GDM1 (cell line): ENCODE measurements around the gene APOC4.
"Not testable (repeated sequence)": the region's sequence is repeated elsewhere in the genome, so short reads cannot be mapped to it uniquely, and the experiment has no call there.

Source experiments
- DNase-seq: peaks from one replicate; lab custom pipeline; 2025; lab: John Stamatoyannopoulos, UW

APOC4 gene

DNA sequence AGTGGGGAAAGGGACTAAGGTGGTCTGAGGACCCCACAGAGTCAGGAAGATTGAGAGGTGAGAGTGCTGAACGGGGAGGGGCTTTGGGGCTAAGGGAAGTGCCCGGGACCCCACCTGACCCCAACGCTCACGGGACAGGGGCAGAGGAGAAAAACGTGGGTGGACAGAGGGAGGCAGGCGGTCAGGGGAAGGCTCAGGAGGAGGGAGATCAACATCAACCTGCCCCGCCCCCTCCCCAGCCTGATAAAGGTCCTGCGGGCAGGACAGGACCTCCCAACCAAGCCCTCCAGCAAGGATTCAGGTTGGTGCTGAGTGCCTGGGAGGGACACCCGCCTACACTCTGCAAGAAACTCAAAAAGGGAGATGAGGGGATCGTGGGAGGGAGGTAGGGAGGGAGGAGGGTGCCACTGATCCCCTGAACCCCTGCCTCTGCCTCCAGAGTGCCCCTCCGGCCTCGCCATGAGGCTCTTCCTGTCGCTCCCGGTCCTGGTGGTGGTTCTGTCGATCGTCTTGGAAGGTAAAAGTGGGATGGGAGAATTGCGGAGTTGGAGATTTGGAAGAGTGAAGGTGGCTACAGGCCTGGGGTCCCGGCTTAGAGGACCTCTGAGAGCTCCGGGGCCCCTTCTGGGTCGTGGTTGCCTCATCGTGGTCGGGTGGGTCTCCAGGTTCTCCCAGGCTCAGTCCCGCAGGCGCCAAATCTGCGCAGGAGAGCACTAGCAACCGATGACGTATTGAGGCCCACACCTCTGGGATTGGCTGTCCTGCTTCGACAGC, 27.4 kb upstream of the APOC4 start, which contains the start of gene APOC1:
APOC1 (plus strand) TSS at position 176 of the 774 bp plus-strand sequence; CDS start at position 460, 284 bp downstream.
- DNase-seq = peak; percentile 70

GRCh38 chr19:44924243-44924725, 17.8 kb upstream of the APOC4 start:
- no peak for DNase-seq

DNA sequence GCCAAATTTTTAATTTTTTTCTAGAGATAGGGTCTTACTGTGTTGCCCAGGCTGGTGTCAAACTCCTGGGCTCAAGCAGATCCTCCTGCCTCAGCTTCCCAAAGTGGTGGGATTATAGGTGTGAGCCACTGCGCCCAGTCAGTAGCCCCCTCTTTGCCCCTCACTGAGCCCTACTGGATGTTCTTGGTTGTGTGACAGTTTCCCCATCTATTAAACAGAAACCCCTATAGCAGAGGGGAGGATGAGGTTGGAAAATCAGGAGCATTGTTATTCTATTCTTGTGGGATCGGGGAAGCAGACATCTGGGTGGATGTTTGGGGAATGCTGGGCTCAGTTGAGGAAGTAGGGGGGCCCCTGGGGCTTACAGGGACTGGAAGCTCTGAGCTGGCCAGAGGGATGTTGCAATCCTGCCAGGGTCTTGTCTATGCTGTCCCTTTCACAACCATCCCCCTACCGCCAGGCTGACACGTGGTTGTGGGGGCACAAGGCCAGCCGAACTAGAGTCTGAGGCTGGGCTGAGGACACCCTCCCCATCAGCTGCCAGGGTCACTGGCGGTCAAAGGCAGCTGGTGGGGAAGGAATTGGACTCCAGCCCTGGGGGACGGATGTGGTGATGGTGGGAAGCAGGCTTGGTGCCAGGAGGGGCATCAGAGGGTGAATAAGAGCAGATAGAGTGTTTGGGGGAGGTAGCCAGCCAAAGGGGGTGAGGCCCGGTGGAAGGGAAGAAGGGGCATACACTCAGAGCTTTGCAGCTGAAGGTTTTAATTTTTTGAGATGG, 16.7 kb upstream of the APOC4 start:
- no peak for DNase-seq

DNA sequence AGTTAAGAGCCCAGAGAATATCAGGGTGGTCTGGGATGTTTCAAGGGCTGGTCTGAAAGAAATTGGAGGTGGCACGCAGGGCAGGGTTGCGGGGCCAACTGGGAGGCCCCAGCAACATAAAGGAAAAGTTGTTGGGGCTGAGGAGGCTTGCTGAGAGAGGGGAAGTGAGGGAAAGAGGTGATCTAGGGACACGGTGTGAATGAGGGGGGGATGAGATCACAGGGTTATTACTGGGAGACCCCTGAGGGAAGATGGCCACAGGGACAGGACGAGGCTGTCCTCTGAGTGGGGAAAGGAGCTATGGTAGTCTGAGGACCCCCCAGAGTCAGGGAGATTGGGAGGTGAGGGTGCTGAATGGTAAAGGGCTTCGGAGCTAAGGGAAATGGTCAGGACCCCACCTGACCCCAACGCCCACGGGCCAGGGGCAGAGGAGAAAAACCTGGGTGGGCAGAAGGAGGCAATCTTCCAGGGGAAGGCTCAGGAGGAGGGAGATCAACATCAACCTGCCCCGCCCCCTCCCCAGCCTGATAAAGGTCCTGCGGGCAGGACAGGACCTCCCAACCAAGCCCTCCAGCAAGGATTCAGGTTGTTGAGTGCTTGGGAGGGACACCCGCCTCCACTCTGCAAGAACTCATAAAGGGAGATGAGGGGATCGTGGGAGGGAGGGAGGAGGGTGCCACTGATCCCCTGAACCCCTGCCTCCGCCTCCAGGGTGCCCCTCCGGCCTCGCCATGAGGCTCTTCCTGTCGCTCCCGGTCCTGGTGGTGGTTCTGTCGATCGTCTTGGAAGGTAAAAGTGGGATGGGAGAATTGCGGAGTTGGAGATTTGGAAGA, 15.6 kb upstream of the APOC4 start:
- not testable (repeated sequence) for DNase-seq

DNA sequence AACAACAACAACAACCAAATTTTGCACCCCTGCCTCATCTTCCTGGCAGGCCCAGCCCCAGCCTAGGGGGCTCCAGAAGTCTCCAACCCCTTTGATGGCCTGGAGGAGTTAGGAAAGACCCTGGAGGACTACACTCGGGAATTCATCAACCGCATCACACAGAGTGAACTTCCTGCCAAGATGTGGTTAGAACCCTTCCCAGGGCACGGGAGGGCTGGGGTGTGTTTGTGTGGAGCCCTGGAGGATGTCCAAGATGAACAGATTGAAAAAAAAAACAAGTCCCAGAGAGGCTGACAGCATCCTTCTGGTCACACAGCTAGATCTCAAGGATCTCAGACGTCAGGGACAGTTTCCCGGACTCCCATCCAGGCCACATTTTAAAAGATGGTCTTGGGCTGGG, 14.3 kb upstream of the APOC4 start:
- DNase-seq = no peak

- no peak for DNase-seq
These were observed 11.9 kb upstream of the APOC4 start for GRCh38 chr19:44930088-44930487.

GRCh38 chr19:44931541-44931940, 10.5 kb upstream of the APOC4 start:
- DNase-seq = no peak

GRCh38 chr19:44939668-44940067, 2.4 kb upstream of the APOC4 start:
- DNase-seq = no peak

DNA sequence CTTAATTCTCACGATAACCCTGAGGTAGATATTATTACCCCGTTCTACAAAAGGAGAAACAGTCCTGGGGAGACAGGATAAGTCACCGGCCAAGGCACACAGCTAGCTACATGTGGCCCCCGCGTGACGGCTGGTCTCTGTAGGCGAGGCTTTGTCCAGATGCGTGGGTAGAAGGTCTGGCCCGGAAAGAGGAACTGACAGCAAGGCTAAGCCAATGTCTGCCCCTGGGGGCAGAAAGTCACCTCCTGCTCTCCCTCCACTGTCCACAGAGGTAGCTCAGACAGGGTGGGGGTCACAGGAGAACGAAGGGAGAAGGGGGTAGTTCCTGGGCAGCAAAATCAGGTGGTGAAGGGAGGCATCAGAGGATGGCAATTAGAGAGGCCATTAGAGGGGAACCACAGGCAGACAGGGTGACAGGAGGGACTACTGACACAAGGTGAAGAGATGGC, 1.8 kb downstream of the APOC4 start:
- DNase-seq = peak; percentile 38

- DNase-seq = no peak
These were observed 5.1 kb downstream of the APOC4 start for GRCh38 chr19:44947041-44947581.

- no peak for DNase-seq
These were observed 6.2 kb downstream of the APOC4 start for GRCh38 chr19:44948237-44948636.

DNA sequence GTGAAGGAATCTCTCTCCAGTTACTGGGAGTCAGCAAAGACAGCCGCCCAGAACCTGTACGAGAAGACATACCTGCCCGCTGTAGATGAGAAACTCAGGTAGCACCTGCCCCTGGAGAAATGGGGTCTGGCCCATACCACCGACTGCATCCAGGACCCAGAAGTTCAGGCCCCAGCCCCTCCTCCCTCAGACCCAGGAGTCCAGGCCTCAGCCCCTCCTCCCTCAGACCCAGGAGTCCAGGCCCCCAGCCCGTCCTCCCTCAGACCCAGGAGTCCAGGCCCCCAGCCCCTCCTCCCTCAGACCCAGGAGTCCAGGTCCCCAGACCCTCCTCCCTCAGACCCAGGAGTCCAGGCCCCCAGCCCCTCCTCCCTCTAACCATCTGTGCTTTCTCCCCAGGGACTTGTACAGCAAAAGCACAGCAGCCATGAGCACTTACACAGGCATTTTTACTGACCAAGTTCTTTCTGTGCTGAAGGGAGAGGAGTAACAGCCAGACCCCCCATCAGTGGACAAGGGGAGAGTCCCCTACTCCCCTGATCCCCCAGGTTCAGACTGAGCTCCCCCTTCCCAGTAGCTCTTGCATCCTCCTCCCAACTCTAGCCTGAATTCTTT, 6.8 kb downstream of the APOC4 start:
- DNase-seq = no peak

- DNase-seq = no peak
These were observed 7.5 kb downstream of the APOC4 start for GRCh38 chr19:44949550-44949949.

DNA sequence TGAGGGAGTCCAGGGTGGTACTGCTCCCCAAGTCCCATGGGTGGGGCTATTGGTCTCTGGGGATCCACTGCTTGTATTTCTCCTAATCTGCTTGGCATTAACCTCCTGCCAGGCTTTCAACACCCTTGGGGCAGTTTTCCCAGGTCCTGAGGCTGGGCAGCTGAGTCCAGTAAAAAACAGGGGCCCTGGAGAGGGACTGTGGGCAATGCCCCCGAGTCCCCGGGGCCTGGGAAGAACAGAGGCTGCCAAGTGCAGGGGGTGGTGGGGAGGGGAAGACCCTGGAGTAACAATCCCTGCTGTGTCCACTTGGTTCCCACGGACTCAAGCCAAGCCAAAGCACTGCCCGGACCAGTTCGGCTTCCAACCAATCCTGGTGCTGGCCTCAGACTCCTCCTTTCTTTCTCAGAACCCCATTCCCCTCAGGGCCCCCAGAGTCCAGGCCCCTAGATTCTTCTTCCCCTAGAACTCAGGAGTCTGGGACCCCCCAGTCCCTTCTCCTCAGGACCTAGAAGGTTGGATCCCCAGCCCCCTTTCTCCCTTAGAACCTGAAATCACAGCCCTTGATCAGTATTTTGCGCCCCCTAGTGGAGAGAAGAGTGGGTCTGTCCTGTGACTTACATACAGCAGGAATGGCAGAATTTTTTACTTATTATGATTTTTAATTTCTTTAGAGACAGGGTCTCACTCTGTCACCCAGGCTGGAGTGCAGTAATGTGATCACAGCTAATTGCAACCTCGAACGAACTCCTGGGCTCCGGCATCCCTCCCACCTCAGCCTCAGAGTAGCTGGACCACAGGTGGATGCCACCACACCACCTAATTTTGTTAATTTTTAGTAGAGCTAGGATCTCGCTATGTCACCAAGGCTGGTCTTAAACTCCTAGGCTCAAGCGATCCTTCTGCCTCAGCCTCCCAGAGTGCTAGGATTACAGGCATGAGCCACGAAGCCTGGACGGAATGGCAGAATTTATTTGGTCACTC, 9.4 kb downstream of the APOC4 start:
- peak; percentile 46 for DNase-seq

GRCh38 chr19:44954278-44954648, 12.2 kb downstream of the APOC4 start:
- DNase-seq = no peak

DNA sequence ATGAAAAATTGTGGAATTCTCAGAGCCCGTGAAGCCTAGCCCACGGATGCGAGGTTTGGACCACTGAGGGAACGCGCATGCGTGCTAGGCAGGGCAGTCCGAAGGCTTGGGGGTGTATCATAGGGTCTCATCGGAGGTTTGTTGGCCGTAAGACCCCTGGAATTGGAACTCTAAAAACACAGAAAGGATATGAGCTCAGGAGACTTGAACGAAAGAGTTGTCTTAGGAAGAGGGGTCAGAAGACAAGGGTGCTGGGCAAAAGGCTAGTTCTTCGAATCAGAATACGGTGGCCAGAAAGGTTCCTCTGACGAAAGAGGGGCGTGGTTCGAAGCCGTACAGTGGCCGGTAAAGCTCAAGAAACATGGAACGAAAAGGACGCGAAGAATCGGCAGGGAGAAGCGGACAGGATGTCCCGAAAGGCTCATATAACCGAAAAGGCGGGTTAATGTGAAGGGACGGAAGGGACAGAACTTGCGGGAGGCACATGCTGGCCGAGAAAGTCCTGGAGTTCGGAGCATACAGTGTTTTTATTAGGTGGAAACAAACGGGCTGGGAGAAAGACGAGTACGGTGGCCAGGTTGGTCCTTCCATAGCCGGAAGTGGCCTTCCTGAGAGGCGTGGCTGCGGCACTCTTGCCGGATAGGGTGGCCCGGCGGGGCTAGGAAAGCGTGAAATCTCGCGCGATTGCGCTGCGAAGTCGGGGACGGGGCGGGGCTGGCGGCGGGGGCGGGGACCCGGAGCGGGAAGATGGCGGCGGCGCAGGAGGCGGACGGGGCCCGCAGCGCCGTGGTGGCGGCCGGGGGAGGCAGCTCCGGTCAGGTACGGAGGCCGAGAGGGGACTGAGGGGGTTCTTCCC, 12.8 kb downstream of the APOC4 start, which contains the start of gene CLPTM1:
CLPTM1 (plus strand) TSS at position 732 of the 856 bp plus-strand sequence; CDS start at position 748, 16 bp downstream.
- DNase-seq = peak; percentile 93

GRCh38 chr19:44955505-44956439, 13.7 kb downstream of the APOC4 start:
- no peak for DNase-seq

DNA sequence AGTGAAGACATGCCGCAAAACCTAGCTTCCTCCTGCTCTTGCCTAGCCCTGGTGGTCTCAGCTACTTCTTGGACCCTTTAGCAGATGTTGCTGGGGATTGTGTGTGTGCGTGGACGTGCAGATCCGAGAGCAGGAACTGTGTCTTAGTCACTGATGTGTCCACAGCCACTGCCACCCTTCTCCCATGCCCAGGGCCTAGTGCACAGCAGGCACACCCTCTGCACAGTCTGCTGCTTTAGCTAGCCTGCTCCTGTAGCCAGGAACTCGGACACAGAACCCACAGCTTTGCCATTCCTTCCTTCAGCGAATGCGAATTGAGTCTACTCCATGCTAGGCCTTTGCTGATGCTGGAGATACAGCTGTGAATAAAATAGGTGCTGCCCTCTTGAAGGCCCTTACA, 15.5 kb downstream of the APOC4 start:
- no peak for DNase-seq
